HG02938 (cell line): ENCODE results near the gene CENPU.

ENCODE experiments used
- ATAC-seq: cut with Tn5 transposase; IDR thresholded peaks from one replicate; pipeline ENCODE4 v1.9.1; 2021; ENCODE audit warnings: mild to moderate bottlenecking, moderate library complexity; ENCODE audit not compliant: unreplicated experiment

The CENPU gene

GRCh38 chr4:184713887-184714286 is 20.0 kb downstream of the CENPU start:
- ATAC-seq = no peak

GRCh38 chr4:184712322-184712721 is 21.6 kb downstream of the CENPU start:
- no peak for ATAC-seq

DNA sequence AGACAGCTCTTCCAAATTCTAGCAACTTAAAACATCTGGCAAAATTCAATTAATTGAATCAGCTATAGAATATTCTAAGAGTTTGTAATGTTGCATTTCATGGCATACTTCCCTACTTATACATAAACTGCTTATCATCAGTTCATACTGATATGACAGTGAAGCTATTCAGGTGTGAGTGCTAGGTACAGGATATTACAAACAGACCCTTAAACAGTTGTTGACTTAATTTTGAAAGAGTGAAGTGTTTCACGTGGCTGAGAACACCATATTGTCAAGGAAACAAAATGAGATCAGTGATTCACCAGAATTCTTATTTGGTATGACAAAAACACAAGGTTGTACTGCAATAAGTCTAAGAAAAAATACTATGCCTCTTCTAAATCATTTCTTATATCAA is 27.4 kb downstream of the CENPU start:
- no peak for ATAC-seq

- no peak for ATAC-seq
These were observed 28.2 kb downstream of the CENPU start for GRCh38 chr4:184705692-184706091.

DNA sequence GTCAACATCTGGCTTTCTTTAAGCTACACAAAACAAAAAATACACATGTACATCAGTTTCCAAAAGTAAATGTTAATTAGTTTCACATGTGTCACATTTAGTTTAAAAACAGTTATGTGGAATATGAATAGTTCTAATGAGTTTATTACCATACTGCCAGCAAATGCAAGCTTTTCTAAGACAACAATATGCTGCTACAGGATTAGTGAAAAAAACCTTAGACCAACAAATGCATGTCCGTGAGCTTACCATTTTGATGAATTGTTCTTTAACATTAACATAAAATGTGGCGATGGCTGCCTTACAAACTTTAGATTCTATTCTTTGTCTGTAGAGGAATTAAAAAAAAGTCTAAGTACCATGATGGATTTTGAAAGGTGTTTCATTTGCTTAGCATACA is 31.8 kb downstream of the CENPU start:
- no peak for ATAC-seq

- no peak for ATAC-seq
These were observed 34.0 kb downstream of the CENPU start for GRCh38 chr4:184699941-184700340.

GRCh38 chr4:184697956-184698355 is 35.9 kb downstream of the CENPU start:
- no peak for ATAC-seq

DNA sequence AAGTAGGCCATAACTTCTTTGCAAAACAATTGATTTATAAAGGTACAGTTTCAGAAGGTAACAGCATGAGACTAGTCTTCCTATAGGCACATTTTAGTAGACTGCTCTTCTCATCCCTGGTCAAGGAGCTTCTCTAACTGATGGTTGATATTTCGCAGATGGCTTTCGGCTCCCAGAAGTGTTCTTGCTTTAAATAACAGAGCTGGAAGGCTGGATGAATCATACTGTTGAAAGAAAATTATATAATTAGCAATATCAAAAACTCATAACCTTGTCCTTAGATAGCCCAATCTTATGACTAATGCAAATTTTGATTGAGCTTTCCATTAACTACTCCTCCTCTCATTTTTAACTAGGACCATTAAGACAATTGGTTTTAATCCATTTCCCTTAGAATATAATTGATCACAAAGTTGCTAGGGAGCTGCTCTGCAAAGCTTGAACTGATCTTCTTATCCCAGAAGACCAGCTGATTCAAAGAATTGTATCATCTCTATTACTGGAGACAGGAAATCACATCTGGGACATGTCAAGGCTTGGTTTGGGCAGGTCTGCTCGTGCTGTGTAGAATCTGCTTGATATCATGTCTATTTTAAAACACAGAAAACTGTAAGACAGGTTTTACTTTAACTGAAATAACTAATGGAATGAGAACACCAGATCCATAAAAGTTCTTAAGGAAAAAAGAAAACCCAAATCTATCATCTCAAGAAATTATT is 38.6 kb downstream of the CENPU start:
- ATAC-seq = no peak

GRCh38 chr4:184694412-184694956 is 39.4 kb downstream of the CENPU start:
- no peak for ATAC-seq

GRCh38 chr4:184693056-184693455 is 40.8 kb downstream of the CENPU start:
- ATAC-seq = no peak

DNA sequence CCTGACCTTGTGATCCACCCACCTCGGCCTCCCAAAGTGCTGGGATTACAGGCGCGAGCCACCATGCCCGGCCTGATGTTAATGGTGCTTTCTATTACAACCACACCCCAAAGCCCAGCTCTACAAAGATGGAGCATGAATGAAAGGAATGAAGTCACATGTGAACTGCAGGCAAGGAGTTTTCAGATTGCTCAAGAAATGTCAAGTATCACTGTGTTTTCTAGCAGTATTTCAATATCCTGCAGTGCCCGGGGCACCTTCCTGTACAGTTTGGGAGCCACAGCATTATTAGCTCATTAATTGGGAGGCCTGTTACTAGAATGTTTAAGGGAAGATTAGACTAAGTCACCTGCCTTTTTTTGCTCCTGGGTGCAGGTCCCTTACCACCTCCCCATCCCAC is 44.2 kb downstream of the CENPU start:
- ATAC-seq = no peak

DNA sequence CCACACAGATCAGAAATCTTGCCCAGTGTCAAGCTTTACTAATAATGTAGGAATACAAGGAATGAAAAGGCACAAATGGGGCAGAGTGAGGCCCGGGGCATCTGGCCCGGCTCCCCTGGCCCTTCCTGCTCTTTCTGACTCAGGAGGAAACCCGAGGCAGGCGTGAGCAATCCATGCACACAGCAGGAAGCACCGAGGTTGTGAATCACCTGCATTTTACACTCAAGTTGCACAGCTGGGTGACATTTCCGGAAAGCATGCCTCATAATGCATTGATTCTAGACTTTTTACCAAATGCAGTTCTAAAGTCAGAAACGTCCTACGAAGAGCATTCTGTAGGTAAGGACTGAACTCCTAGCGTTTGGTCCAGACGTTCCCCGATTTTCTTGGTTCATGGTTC is 45.4 kb downstream of the CENPU start:
- no peak for ATAC-seq

DNA sequence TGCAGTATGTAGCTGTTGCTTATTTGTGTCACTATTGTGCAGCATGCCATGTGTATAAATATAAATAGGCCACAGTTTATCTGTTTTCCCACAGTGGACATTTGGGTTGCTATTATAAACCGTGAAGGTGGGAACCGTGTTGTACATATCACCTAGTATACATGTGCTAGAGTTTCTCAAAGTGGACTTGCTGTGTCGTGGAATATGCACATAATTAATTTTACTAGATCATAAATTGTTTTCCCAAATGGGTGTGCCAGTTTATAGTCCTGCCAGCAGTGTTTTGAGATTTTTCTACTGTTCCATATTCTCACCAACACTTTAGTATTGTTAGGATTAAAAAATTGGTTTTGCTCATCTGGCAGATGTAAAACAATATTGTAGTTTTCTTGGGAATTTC is 45.9 kb downstream of the CENPU start:
- no peak for ATAC-seq

DNA sequence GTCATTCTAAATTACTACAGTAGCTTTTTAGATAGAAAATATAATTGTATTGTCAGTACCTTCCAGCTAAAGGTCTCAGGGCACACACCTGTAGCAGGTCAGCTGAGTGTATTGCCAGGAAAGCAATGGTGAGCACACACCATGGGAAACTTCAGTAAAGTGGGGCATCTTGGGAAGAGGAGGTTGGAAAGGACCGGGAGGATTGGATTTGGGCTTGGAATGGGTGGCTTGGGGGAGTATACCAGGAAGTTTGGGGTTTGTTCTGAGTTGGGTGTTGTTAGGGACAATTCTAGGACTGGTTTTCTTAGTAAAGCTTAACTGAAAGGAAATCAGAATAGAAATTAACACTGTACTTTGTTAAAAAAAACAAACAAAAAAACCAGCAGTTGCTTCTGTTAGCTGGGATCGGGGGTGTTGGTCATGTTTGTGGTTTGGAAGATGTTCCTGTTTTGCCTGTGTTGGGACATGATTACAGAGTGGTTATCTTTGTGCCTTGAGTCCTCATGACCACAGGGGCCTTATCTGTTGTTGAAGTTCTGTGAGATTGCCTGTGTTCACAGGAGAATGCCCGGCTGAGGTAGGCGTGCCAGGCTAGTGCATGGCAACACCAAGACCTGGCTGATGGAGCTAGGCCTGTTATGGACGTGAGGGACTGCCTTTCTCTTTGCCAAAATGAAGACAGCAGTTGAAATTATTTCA is 49.3 kb downstream of the CENPU start:
- ATAC-seq = no peak

DNA sequence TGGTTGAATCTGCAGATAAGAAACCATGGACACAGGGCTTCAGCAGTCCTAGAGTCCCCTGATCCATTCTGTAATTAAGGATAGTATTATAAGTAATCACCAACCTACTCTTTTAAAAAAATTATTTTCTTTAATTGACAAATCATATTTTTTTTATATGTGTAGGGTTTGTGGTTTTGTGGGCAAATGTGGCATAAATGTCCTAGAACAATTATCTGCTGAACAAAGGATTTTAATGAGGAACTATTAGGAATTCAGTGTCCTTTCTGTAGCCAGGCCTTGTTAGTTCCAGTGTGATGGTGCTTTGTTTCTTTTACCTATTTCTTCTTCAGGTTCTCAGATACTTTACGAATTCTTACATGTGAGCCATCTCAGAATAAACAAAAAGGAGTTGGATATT is 52.0 kb downstream of the CENPU start:
- ATAC-seq = no peak

- no peak for ATAC-seq
These were observed 53.2 kb downstream of the CENPU start for GRCh38 chr4:184680698-184681097.

- no peak for ATAC-seq
These were observed 57.9 kb downstream of the CENPU start for GRCh38 chr4:184675821-184676492.

DNA sequence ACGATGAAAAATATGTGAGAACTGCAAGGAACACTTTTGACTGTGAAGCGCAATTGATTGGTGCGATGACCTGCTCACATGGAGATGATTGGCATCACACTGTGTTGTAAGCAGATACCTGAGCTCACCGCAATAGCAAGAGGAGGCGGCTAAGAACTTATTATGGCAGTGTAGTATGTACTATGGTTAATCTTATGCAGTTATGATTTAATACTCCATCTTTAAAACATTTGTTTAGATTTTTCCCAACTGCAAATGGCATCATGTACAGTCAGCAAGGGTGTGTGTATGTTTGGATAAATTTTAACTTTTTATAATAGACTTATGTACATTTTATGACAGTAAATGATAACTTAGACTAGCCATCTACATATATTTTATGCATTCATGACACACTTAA is 58.9 kb downstream of the CENPU start:
- no peak for ATAC-seq

GRCh38 chr4:184674011-184674410 is 59.9 kb downstream of the CENPU start:
- ATAC-seq = no peak

GRCh38 chr4:184672741-184673140 is 61.2 kb downstream of the CENPU start:
- no peak for ATAC-seq

GRCh38 chr4:184671101-184671500 is 62.8 kb downstream of the CENPU start:
- ATAC-seq = no peak

DNA sequence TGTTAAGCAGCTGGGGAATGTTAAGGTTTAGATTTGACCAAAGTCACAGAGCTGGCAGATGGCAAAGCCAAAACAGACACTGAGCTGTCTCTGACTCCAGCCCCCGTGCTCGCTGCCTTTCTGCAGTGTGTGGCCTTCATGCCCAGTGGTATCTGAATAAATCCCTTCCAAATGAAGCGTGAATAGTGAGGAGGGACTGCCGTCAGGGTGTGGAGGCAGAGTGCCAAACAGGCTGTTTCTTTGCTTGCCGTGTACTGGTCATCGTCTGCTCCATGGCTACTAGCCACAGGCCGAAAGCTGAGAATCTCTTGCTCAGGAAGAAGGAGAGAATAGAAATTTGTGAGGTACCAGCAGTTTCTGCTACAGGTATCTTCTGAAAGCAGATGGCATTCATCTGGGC is 64.6 kb downstream of the CENPU start:
- no peak for ATAC-seq
